Ecto neural progenitor cell (in vitro differentiated cells): Measurements from ENCODE around the gene A1CF.

Experiments
- DNase-seq: peaks from one replicate; pipeline ENCODE4 v3.0.0-alpha.2; 2018; ENCODE audit warnings: low spot score

Gene A1CF

GRCh38 chr10:50861370-50861769 lies 24.1 kb downstream of the A1CF start:
- no peak for DNase-seq

- DNase-seq, result no peak
Observed at GRCh38 chr10:50857579-50857978, 27.8 kb downstream of the A1CF start.

DNA sequence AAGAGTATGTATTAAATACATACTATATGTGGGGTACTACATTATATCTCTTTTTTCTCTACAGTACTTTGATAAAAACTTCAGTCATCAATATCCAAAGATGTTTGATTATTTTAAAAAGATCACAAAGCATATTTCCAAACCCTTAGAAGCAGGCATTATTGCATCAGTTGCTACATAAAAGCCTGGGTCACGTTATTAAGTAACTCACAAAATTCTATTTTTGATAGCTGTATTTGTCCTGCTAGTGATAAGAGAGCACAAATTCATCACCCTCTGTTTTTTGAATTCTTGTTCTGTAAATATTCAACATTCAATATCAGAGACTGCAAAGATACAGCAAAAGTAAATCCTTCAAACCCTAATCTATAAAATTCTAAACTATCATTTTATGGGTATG lies 30.0 kb downstream of the A1CF start:
- no peak for DNase-seq

GRCh38 chr10:50855015-50855414 lies 30.4 kb downstream of the A1CF start:
- no peak for DNase-seq

DNA sequence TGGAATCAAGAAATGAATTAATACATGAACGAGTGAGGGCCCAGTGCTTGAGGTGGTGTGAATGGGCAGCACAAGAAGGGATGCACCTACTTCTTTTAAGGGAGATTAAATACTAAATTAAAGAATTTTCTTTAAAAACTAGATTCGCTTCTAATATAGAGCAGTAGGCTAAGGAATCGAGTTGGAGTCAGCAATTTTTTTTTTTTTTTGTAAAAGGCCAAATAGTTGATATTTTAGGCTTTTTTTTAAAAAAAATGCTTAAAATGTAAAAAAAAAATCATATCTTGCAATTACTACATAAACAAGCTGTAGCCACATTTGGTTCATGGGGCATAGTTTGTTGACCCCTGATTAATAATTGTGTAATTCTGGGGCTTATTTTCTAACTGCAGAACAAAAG lies 31.9 kb downstream of the A1CF start:
- DNase-seq, result no peak

GRCh38 chr10:50851884-50852671 lies 33.3 kb downstream of the A1CF start:
- no peak for DNase-seq

- DNase-seq, result no peak
Observed at GRCh38 chr10:50850578-50851230, 34.7 kb downstream of the A1CF start.

GRCh38 chr10:50846753-50847152 lies 38.7 kb downstream of the A1CF start:
- DNase-seq, result no peak

DNA sequence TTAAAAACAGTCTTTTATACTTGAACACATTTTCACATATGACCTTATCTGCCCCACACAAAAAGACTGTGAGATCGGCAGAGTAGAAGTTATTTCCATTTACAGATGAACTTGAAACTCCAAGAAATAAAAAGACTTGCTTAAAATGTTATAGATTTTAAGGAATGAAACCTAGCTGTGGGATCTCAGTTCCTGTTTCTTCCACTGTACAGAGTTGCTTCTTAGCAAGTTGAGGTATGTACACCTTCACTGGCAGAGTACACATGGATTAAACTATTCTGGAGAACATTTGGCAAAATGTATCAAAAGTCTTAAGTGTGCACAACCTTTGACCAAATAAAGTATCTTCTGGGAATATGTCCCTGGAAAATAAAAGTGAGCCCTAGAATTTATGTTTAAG lies 48.3 kb downstream of the A1CF start:
- no peak for DNase-seq

GRCh38 chr10:50832171-50832751 lies 53.2 kb downstream of the A1CF start:
- no peak for DNase-seq

GRCh38 chr10:50830066-50830465 lies 55.4 kb downstream of the A1CF start:
- DNase-seq, result no peak

DNA sequence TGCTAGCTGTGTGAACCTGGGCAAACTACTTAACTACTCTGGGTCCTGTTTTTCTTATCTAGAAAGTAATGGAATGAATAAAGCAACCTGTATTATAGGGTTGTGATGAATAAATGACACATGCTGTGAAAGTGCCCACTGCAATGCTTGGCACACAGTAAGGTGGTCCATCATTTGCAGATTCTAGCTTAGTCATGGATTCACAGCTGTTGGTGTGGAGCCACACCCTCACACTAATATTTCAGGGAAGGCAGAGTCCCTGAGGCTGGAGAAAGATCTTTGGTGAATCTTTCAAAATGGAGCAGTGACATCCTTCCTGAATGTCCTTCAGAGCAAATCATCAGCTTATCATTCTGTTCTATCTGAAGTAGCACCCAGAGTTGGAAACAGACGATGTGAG lies 60.6 kb downstream of the A1CF start:
- no peak for DNase-seq

GRCh38 chr10:50823789-50824188 lies 61.6 kb downstream of the A1CF start:
- no peak for DNase-seq

- no peak for DNase-seq
Observed at GRCh38 chr10:50809596-50809995, 75.8 kb downstream of the A1CF start.

DNA sequence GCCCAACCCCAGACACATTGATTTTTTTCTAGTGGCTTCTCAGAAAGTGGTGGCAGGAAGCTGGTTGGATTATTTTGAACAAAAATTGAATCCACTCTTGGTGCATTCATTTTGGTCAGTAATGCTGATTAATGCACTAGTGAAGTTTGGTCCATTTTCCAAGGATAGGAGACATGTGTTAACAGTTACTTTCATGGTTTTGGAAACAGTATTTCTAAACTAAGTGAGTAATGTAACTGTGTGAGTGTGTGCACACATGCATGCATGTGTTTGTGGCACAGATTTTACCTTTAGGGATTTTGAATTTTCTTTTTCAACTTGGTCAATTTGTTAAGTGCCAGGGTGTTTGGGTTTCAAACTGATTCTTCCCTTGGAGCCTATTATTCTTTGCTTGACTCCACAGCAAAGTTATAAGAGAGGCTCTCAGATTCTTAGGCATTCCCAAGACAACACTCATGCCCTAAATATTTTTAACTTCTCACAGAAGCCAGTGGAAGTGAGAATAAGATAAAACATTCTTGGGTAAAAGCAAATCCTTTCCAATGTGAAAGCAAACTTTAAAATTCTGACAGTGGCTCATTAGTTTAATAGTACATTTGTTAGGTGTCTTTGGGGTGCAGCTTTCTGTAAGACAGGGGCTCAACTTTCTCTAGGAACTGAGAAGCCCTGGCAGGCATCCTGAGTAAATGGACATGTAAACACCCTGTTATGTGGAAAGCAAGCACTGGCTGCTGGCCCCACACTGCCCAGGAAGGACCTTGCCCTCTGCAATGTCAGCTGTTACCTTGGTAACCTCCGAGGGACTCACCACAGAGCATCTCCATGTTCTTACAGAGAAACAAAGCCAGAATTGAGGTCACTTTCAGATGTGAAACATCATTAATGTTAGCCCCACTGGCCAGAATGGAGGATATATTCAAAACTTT lies 77.3 kb downstream of the A1CF start:
- DNase-seq, result no peak

DNA sequence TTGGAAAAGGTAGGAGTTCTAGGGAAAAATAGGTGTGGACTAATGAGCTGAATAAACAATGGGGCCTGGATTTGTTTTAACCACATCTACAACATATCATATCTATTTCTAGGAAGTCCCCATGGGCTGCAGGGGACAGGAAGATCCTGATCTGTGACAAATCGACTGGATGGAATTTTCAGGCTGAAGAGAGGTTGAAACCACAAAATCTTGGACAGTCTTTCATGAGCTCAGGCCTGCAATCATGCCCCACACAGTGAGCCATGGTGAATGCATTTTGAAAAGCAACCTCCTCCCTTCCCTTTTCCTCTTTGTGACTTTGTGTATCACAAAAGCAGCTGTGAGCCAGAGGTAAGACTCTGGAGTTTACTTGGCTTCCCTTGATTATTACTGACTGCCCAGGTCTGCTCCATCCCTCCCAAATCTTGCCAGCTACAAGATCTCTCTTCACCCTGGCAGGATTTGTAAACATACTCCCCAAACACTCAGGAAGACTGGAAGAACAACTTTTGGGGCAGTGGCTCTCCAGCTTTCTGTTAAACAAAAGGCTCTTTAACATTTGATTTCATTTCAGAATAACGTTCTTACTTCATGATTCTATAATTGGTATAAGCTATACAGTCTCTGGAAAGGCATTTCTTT lies 79.3 kb downstream of the A1CF start:
- no peak for DNase-seq

- DNase-seq, result no peak
Observed at GRCh38 chr10:50799595-50799994, 85.8 kb downstream of the A1CF start.

DNA sequence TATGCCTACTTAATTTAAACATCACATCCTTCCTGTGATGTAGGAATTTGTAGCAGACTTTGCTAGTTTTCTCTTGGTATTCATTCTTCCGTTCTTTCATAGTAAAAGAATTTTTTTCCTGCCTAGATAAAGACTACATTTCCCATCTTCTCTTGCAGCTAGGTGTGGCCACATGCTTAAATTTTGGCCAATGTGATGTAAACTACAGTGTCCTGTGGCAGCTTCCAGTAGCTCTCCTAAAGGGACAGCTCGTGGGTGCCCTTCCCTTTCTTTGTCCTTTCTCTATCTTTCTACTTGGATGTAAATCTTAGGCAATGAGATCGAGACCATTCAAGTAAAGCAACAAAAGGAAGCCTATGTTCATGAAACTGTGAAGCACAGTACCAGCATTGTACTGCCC lies 87.1 kb downstream of the A1CF start:
- no peak for DNase-seq

GRCh38 chr10:50796693-50797092 lies 88.7 kb downstream of the A1CF start:
- DNase-seq, result no peak

GRCh38 chr10:50794490-50794889 lies 90.9 kb downstream of the A1CF start:
- no peak for DNase-seq

- no peak for DNase-seq
Observed at GRCh38 chr10:50788951-50789945, 96.2 kb downstream of the A1CF start.
